A204.1 (cell line): ENCODE data around the gene SPATA20.

Experiments used
- FAIRE-seq: peaks from 2 replicates; lab custom pipeline; 2012; peaks lifted over from hg19 to GRCh38; lab: Jason Lieb, UNC

The SPATA20 gene

GRCh38 chr17:50520483-50520882 lies 26.5 kb upstream of the SPATA20 start:
- FAIRE-seq, result no peak

GRCh38 chr17:50521514-50521913 lies 25.5 kb upstream of the SPATA20 start:
- FAIRE-seq, result no peak

GRCh38 chr17:50522766-50523165 lies 24.2 kb upstream of the SPATA20 start:
- no peak for FAIRE-seq

DNA sequence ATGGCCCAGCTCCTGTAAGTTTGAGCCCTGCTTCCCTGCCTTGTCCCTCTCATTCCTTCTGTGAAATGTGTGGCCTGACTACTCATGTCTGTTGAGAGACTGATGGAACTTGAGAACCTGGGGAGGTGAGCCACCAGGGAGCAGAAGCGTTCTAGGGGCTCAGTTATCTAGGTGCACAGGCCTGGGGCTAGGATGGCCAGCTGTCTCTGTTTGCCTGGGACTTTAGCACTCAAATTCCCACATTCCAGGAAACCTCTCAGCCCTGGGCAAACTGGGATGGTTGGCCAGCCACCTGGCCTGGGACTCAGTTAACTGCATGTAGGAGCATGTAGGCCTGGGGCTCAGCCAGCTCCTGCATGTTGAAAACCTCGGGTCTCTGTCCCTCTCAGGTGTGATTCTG lies 23.8 kb upstream of the SPATA20 start:
- no peak for FAIRE-seq

DNA sequence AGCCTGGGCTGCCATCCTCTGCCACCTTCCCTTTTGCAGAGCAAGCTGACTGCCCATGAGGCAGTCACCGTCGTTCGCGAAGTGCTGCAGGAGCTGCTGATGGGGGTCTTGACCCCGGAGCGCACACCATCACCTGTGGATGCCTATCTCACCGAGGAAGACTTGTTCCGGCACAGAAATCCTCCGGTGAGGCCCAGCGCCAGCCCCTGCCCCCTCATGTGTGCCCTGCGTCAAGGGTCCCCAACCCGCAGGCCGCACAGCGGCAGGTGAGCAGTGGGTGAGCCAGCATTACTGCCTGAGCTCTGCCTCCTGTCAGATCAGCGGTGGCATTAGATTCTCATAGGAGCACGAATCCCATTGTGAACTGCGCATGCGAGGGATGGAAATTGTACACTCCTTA lies 22.1 kb upstream of the SPATA20 start:
- no peak for FAIRE-seq

DNA sequence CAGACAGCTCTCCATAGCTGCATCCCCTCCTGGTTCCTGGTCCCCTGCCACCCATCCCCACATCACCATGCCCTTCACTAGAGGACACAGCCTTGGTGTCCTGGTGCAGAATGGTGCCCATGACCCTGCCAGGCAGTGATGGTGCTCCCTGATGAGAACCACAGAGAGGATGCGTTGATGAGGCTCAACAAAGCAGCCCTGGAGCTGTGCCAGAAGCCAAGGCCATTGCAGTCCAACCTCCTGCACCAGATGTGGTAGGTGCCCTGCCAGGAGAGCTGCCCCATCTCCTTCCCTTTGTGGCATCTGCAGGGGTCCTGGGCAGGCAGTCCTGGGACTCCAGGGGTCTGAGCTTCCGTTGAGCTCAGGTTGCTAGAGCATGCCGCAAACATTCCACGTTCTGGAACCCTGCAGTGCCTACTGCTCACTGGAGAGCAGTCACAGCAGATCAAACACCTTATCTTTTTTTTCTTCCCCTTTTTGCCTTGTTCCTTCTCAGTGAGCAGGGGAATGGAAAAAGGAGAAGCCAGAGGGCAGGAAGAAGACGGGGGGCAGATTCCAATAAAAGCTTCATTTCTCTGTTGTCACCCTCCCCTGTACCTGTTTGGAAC lies 19.7 kb upstream of the SPATA20 start:
- no peak for FAIRE-seq

GRCh38 chr17:50527949-50528474 lies 19.0 kb upstream of the SPATA20 start:
- no peak for FAIRE-seq

DNA sequence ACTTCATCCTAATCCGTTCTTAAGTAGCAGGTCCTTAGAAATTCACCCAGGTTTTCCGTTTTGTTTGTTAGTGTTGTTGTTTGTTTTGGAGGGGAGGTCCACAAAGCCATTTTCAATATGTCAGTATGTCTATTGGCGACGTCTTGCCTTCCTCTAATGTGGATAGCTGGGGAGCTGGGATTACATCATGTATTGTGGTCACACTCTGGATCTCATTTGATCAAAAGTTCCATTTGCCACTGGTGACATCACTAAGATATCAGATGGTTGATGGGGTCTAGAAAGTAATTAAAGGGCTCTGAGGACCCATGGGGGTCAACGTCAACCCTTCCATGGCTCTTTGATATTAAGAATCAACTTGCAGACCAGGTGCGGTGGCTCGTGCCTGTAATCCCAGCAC lies 17.1 kb upstream of the SPATA20 start:
- FAIRE-seq, result no peak

DNA sequence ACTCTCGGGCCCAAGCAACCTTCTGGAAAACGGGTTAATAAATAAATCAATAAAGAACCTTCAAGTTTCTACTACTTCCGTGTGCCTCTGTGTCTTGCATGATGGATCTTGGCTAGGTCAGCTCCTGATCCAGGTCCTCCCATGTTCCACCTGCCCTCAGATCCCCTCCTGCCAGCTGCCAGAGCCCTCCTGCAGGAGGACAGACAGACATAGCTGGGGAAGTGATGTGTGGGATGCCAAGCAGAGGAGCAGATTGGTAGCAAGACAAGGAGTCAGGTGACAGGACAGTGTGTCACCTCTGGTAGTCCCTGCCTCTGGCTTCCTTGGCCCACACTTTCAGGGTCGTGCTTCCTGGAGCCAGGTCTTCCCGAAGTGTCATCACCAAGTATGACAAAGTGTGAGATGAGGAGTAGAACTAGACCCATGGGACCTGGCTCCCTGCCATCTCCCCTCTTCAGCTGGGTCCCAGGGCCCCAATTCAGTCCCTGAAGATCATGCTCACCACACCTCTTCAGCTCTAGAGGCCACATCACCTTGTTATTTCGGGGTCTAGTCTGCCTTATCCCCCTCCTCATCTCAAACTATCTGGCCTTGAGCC lies 15.4 kb upstream of the SPATA20 start:
- no peak for FAIRE-seq

DNA sequence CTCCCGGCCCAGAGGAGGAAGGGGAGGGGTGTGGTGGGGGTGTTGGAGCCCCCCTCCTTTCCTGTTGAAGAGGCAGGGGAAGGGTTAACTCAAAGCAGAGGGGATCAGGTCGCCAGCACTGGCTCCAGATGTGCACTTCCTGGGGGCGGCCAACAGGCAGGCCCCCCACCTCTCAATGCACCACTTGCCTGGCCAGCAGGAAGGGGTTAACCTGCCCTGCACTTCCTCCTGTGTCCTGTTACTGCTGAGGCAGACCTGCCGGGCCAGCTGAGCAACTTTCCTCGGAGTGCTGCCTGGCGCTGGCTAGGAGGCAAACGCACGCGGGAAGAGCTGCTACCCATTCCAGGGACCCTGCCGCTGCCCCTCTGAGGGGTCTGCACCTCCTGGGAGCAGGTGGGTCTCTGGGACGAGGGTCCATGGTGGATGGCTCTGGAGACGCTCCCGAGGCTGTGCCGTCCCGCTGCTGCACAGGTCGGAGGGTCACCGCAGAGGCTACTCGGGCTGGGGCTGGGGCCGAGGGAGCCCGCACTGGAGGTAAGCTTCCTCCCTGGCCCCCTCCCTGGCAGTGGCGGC lies 14.4 kb upstream of the SPATA20 start, which contains the start of gene EPN3:
EPN3 (plus strand) TSS at position 284 of the 573 bp plus-strand sequence. CDS start 3,822 bp downstream, outside the sequence.
- no peak for FAIRE-seq

GRCh38 chr17:50533185-50533584 lies 13.8 kb upstream of the SPATA20 start:
- FAIRE-seq, result no peak

GRCh38 chr17:50533720-50534148 lies 13.2 kb upstream of the SPATA20 start:
- no peak for FAIRE-seq

- FAIRE-seq, result no peak
These were observed 12.6 kb upstream of the SPATA20 start for GRCh38 chr17:50534222-50534978.

- FAIRE-seq, result no peak
These were observed 12.0 kb upstream of the SPATA20 start for GRCh38 chr17:50534979-50535326.

DNA sequence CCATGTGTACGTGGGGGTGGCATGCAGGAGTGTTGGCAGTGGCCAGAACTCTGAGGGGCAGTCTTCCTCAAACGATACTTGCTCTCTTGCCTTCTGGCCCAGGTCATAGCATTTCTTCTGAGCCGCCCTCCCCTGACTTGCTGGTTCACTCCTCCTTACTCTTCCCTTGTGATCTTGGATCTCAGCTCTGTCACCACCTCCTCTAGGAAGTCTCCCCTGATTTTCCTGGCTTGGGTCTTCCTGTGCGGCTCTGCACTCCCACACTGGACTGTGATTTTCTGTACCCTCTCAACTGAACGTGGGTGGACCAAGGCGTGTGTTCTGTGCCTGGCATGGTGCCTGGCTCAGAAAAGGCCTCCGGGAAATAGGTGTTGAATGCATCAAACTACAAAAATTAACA lies 11.6 kb upstream of the SPATA20 start:
- no peak for FAIRE-seq

GRCh38 chr17:50536683-50537646 lies 10.0 kb upstream of the SPATA20 start:
- FAIRE-seq, result no peak

- FAIRE-seq, result no peak
These were observed 9.0 kb upstream of the SPATA20 start for GRCh38 chr17:50537721-50538548.

- FAIRE-seq, result no peak
These were observed 8.2 kb upstream of the SPATA20 start for GRCh38 chr17:50538549-50539410.

- FAIRE-seq, result no peak
These were observed 7.0 kb upstream of the SPATA20 start for GRCh38 chr17:50539762-50540559.
